H9 (cell line): Measurements from ENCODE around the gene ZNF836. TPM values are rescaled to one million over a fixed set of nuclear protein-coding genes. Genes with fewer than 3 reads are reported as not detected.

Experiments used
- DNase-seq: peaks from one replicate; pipeline ENCODE4 v3.0.0-alpha.2; 2017
- H2AFZ ChIP-seq: one replicate; pipeline ENCODE4 v1.6.1; 2013; ENCODE audit warnings: mild to moderate bottlenecking, low read length, control low read depth, moderate library complexity
- H2AK5ac ChIP-seq: 2 replicates; pipeline ENCODE4 v1.6.1; 2013; ENCODE audit warnings: low read length, control low read depth, mixed read lengths; ENCODE audit not compliant: insufficient read length
- H2BK120ac ChIP-seq: one replicate; pipeline ENCODE4 v1.6.1; 2013; ENCODE audit warnings: low read depth, mild to moderate bottlenecking, low read length, control low read depth, inconsistent platforms; ENCODE audit not compliant: poor library complexity, severe bottlenecking
- H2BK12ac ChIP-seq: 2 replicates; pipeline ENCODE4 v1.6.1; 2013; ENCODE audit warnings: low read length, control low read depth, mixed read lengths, low read depth; ENCODE audit not compliant: insufficient read length
- H2BK15ac ChIP-seq: 2 replicates; pipeline ENCODE4 v1.6.1; 2013; ENCODE audit warnings: low read depth, low read length, control low read depth
- H2BK20ac ChIP-seq: one replicate; pipeline ENCODE4 v1.6.1; 2013; ENCODE audit warnings: low read depth, mild to moderate bottlenecking, low read length, control low read depth, inconsistent platforms; ENCODE audit not compliant: poor library complexity, severe bottlenecking
- H2BK5ac ChIP-seq: 2 replicates; pipeline ENCODE4 v1.6.1; 2013; ENCODE audit warnings: low read length, control low read depth, mixed read lengths; ENCODE audit not compliant: insufficient read length
- H3K14ac ChIP-seq: 2 replicates; pipeline ENCODE4 v1.6.1; 2013; ENCODE audit warnings: low read length, control low read depth; ENCODE audit not compliant: insufficient read depth
- H3K18ac ChIP-seq: 2 replicates; pipeline ENCODE4 v1.6.1; 2013; ENCODE audit warnings: low read depth, mild to moderate bottlenecking, mixed read lengths, low read length, control low read depth; ENCODE audit not compliant: insufficient read length
- H3K23ac ChIP-seq: 2 replicates; pipeline ENCODE4 v1.6.1; 2013; ENCODE audit warnings: low read length, control low read depth, mixed read lengths, low read depth; ENCODE audit not compliant: insufficient read length
- H3K23me2 ChIP-seq: 2 replicates; pipeline ENCODE4 v1.6.1; 2013; ENCODE audit warnings: low read depth, mild to moderate bottlenecking, mixed read lengths, low read length, control low read depth; ENCODE audit not compliant: insufficient read length, poor library complexity, severe bottlenecking
- H3K27ac ChIP-seq: 2 replicates; pipeline ENCODE4 v1.5.1; 2013; ENCODE audit warnings: low read length, control low read depth, mixed read lengths, low read depth; ENCODE audit not compliant: insufficient read length
- H3K27me3 ChIP-seq: 2 replicates; pipeline ENCODE4 v1.6.1; 2013; ENCODE audit warnings: low read length, control low read depth, inconsistent platforms; ENCODE audit not compliant: insufficient read depth
- H3K4ac ChIP-seq: 2 replicates; pipeline ENCODE4 v1.6.1; 2013; ENCODE audit warnings: low read depth, mild to moderate bottlenecking, control low read depth, inconsistent platforms, low read length, moderate library complexity
- H3K4me1 ChIP-seq: 2 replicates; pipeline ENCODE4 v1.6.1; 2013; ENCODE audit warnings: low read length, control low read depth, inconsistent platforms; ENCODE audit not compliant: insufficient read depth
- H3K4me2 ChIP-seq: 2 replicates; pipeline ENCODE4 v1.6.1; 2013; ENCODE audit warnings: low read length, control low read depth, mixed read lengths; ENCODE audit not compliant: insufficient read length, insufficient read depth
- H3K56ac ChIP-seq: 2 replicates; pipeline ENCODE4 v1.6.1; 2013; ENCODE audit warnings: low read depth, mild to moderate bottlenecking, mixed read lengths, low read length, control low read depth; ENCODE audit not compliant: insufficient read length
- H3K79me1 ChIP-seq: 2 replicates; pipeline ENCODE4 v1.6.1; 2013; ENCODE audit warnings: low read depth, mild to moderate bottlenecking, moderate library complexity, low read length, control low read depth, inconsistent platforms; ENCODE audit not compliant: insufficient read depth, poor library complexity, severe bottlenecking
- H3K79me2 ChIP-seq: 2 replicates; pipeline ENCODE4 v1.6.1; 2013; ENCODE audit warnings: low read length, control low read depth, inconsistent platforms; ENCODE audit not compliant: insufficient read depth
- H3K9ac ChIP-seq: 2 replicates; pipeline ENCODE4 v1.6.1; 2013; ENCODE audit warnings: low read length, control low read depth, mixed read lengths; ENCODE audit not compliant: insufficient read length; ENCODE audit errors: extremely low read depth
- H3K9me3 ChIP-seq: one replicate; pipeline ENCODE4 v1.6.1; 2013; ENCODE audit warnings: low read depth, low read length, inconsistent platforms; ENCODE audit not compliant: control insufficient read depth
- H3T11ph ChIP-seq: one replicate; pipeline ENCODE4 v1.6.1; 2013; ENCODE audit warnings: mild to moderate bottlenecking, low read length, control low read depth, inconsistent platforms
- H4K20me1 ChIP-seq: one replicate; pipeline ENCODE4 v1.6.1; 2013; ENCODE audit not compliant: control insufficient read depth, insufficient read length, insufficient read depth
- H4K5ac ChIP-seq: 2 replicates; pipeline ENCODE4 v1.6.1; 2013; ENCODE audit warnings: low read depth, mild to moderate bottlenecking, mixed read lengths, low read length, control low read depth; ENCODE audit not compliant: insufficient read length
- H4K8ac ChIP-seq: replicated peaks from 2 replicates; pipeline ENCODE4 v1.6.1; 2013; ENCODE audit warnings: low read length, control low read depth, mixed read lengths, low read depth; ENCODE audit not compliant: insufficient read length
- H4K91ac ChIP-seq: 2 replicates; pipeline ENCODE4 v1.6.1; 2013; ENCODE audit warnings: low read depth, mild to moderate bottlenecking, moderate library complexity, mixed read lengths, low read length, control low read depth; ENCODE audit not compliant: insufficient read length
- H3K27ac Mint-ChIP-seq, 3 experiments: 2 replicates in 2 of 3; 3 replicates in 1 of 3; pipeline ENCODE4 v1.8.0; 2020 to 2021; ENCODE audit warnings: mixed read lengths in 3 of 3, mild to moderate bottlenecking in 1 of 3, moderate library complexity in 1 of 3
- H3K27me3 Mint-ChIP-seq: 2 replicates; pipeline ENCODE4 v1.8.0; 2021; ENCODE audit warnings: low read depth, mild to moderate bottlenecking, moderate library complexity, mixed read lengths
- H3K36me3 Mint-ChIP-seq, 3 experiments: 2 replicates in 2 of 3; 3 replicates in 1 of 3; pipeline ENCODE4 v1.8.0; 2020 to 2021; ENCODE audit warnings: low read depth in 3 of 3, mixed read lengths in 3 of 3; ENCODE audit not compliant: insufficient read depth in 1 of 3
- H3K4me1 Mint-ChIP-seq, 2 experiments: 2 replicates each; pipeline ENCODE4 v1.8.0; 2020; ENCODE audit warnings: mixed read lengths in 2 of 2
- H3K4me3 Mint-ChIP-seq, 2 experiments: 2 replicates in 1 of 2; 3 replicates in 1 of 2; pipeline ENCODE4 v1.8.0; 2020 to 2021; ENCODE audit warnings: mild to moderate bottlenecking in 2 of 2, mixed read lengths in 2 of 2, moderate library complexity in 1 of 2
- H3K9me3 Mint-ChIP-seq, 2 experiments: 2 replicates in 1 of 2; 3 replicates in 1 of 2; pipeline ENCODE4 v1.8.0; 2020; ENCODE audit warnings: mild to moderate bottlenecking in 2 of 2, mixed read lengths in 2 of 2, moderate library complexity in 1 of 2
- CTCF ChIP-seq: fragments of 200-600 bp; sonication (generic); conservative IDR thresholded peaks from 3 replicates; pipeline ENCODE4 v1.8.0; 2021; ENCODE audit warnings: antibody characterized with exemption, mild to moderate bottlenecking
- WGBS: extraction: QIAGEN DNeasy Blood & Tissue Kit; methylation state at CpG from one replicate; pipeline ENCODE4 v1.1.7; 2013; ENCODE audit warnings: missing lambda C conversion rate, low lambda C conversion rate, mixed read lengths; ENCODE audit not compliant: insufficient read length; ENCODE audit errors: extremely low coverage; 5-methylcytosine and 5-hydroxymethylcytosine counted together
- total RNA-seq: library from RNA; stranded (reverse); gene quantifications from 2 replicates; pipeline ENCODE4 v1.2.1, GENCODE V29; 2021

ZNF836 gene
- total RNA-seq, 1 experiment from 2014 or later: 17.4 TPM

- Histone ChIP-seq H3T11ph (no peak overlapping the region), H3K4ac (no peak overlapping the region), H3K4me2 (no peak overlapping the region)
Observed at GRCh38 chr19:52211926-52212571, 40.6 kb upstream of the ZNF836 start.

More at GRCh38 chr19:52211926-52212571, 40.6 kb upstream of the ZNF836 start:
- no peak overlapping the region for H3K56ac ChIP-seq
- no peak overlapping the region for H4K5ac ChIP-seq
- no peak for DNase-seq
- H2AK5ac ChIP-seq: no peak overlapping the region
- H2BK12ac ChIP-seq: no peak overlapping the region
- Mint-ChIP-seq H3K36me3 (peaks cover 62 to 90% (median 88%) of the 10 kb centered on the region in 3 experiments), H3K27ac (peak overlapping the region in 1 of 3 experiments; percentile 89; a peak in 1 of 7 replicates), H3K4me3 (no peak overlapping the region), H3K9me3 (no peaks in the 10 kb centered on the region), H3K4me1 (no peaks in the 10 kb centered on the region), H3K27me3 (no peaks in the 10 kb centered on the region)
- no CpG with 5 or more reads among the region's 11 CpGs for WGBS
- no peak overlapping the region for H2BK15ac ChIP-seq
- H3K79me1 ChIP-seq: no peaks in the 10 kb centered on the region
- H3K18ac ChIP-seq: no peak overlapping the region
- no peak overlapping the region for H2BK20ac ChIP-seq
- no peaks in the 10 kb centered on the region for H3K4me1 ChIP-seq
- no peak overlapping the region for H2BK5ac ChIP-seq
- H3K27ac ChIP-seq: no peak overlapping the region
- no peaks in the 10 kb centered on the region for H3K79me2 ChIP-seq
- no peak overlapping the region for H2BK120ac ChIP-seq
- no peak overlapping the region for H3K14ac ChIP-seq
- H3K27me3 ChIP-seq: no peaks in the 10 kb centered on the region
- no peaks in the 10 kb centered on the region for H4K20me1 ChIP-seq
- no peak overlapping the region for H3K23ac ChIP-seq
- H3K23me2 ChIP-seq: no peaks in the 10 kb centered on the region
- no peak for TF ChIP-seq CTCF
- no peak overlapping the region for H2AFZ ChIP-seq
- no peaks in the 10 kb centered on the region for H3K9me3 ChIP-seq
- no peak overlapping the region for H4K91ac ChIP-seq
- no peak overlapping the region for H4K8ac ChIP-seq
- H3K9ac ChIP-seq: no peak overlapping the region
